DOHH2 (cell line): ENCODE results near the gene HASPIN.

ENCODE experiments used
- H3F3A ChIP-seq: fragments of 200-600 bp; sonication (generic), shearing (Covaris generic); 2 replicates; pipeline ENCODE4 v1.6.0; 2016; ENCODE audit warnings: antibody characterized with exemption, mild to moderate bottlenecking; ENCODE audit not compliant: control insufficient read depth, insufficient read depth
- H3K27ac ChIP-seq: fragments of 200-600 bp; sonication (generic); 2 replicates; pipeline ENCODE4 v1.5.1; 2014; ENCODE audit warnings: low read depth, mild to moderate bottlenecking, low read length, moderate library complexity
- H3K27me3 ChIP-seq: fragments of 200-600 bp; sonication (generic); 2 replicates; pipeline ENCODE4 v1.6.1; 2014; ENCODE audit warnings: mild to moderate bottlenecking, low read length, mixed read lengths; ENCODE audit not compliant: control insufficient read depth
- H3K36me3 ChIP-seq: fragments of 200-600 bp; sonication (generic); 2 replicates; pipeline ENCODE4 v1.6.1; 2014; ENCODE audit warnings: mild to moderate bottlenecking, low read length, moderate library complexity, mixed read lengths; ENCODE audit not compliant: control insufficient read depth
- H3K4me1 ChIP-seq: fragments of 200-600 bp; sonication (generic); 2 replicates; pipeline ENCODE4 v1.6.1; 2014; ENCODE audit warnings: mild to moderate bottlenecking, low read length, mixed read lengths; ENCODE audit not compliant: control insufficient read depth
- H3K4me2 ChIP-seq: fragments of 200-600 bp; sonication (generic); 2 replicates; pipeline ENCODE4 v1.6.0; 2014; ENCODE audit warnings: mild to moderate bottlenecking, low read length, moderate library complexity
- H3K4me3 ChIP-seq: fragments of 200-600 bp; sonication (generic); 2 replicates; pipeline ENCODE4 v1.5.1; 2014; ENCODE audit warnings: mild to moderate bottlenecking, low read length, mixed read lengths
- H3K79me2 ChIP-seq: fragments of 200-600 bp; sonication (generic); 2 replicates; pipeline ENCODE4 v1.6.1; 2014; ENCODE audit warnings: mild to moderate bottlenecking, low read length, mixed read lengths; ENCODE audit not compliant: control insufficient read depth
- H3K9me2 ChIP-seq: fragments of 200-600 bp; sonication (generic); replicated peaks from 2 replicates; pipeline ENCODE4 v1.6.1; 2014; ENCODE audit warnings: mild to moderate bottlenecking, low read length, mixed read lengths; ENCODE audit not compliant: control insufficient read depth
- H3K9me3 ChIP-seq: fragments of 200-600 bp; sonication (generic); 2 replicates; pipeline ENCODE4 v1.6.1; 2014; ENCODE audit warnings: antibody characterized with exemption, low read length, mixed read lengths; ENCODE audit not compliant: control insufficient read depth, insufficient read depth
- H4K20me1 ChIP-seq: fragments of 200-600 bp; sonication (generic); 2 replicates; pipeline ENCODE4 v1.6.0; 2014; ENCODE audit warnings: low read depth, mild to moderate bottlenecking, antibody characterized with exemption, low read length, moderate library complexity; ENCODE audit not compliant: control insufficient read depth, insufficient read depth
- CTCF ChIP-seq: fragments of 200-600 bp; sonication (generic); IDR thresholded peaks from one replicate; pipeline ENCODE4 v1.5.1; 2014; ENCODE audit warnings: antibody characterized with exemption, mild to moderate bottlenecking, low read depth, low read length; ENCODE audit not compliant: poor library complexity, severe bottlenecking
- EZH2phosphoT487 ChIP-seq: fragments of 200-600 bp; sonication (generic); IDR thresholded peaks from 2 replicates; pipeline ENCODE4 v1.6.1; 2017; ENCODE audit warnings: borderline replicate concordance, mild to moderate bottlenecking, antibody characterized with exemption, low read length, moderate library complexity, mixed read lengths

Gene HASPIN

GRCh38 chr17:3708366-3708765 lies 15.3 kb upstream of the HASPIN start:
- peaks cover 21% of the 10 kb centered on the region for H3F3A ChIP-seq
- no peak overlapping the region for H3K4me2 ChIP-seq
- H3K27ac ChIP-seq: no peak overlapping the region
- H3K36me3 ChIP-seq: peaks cover 16% of the 10 kb centered on the region
- H4K20me1 ChIP-seq: no peaks in the 10 kb centered on the region
- peaks cover 32% of the 10 kb centered on the region for H3K4me1 ChIP-seq
- TF ChIP-seq EZH2phosphoT487 (no peak), CTCF (no peak)
- no peaks in the 10 kb centered on the region for H3K27me3 ChIP-seq
- H3K9me2 ChIP-seq: no peaks in the 10 kb centered on the region
- H3K9me3 ChIP-seq: no peaks in the 10 kb centered on the region
- no peak overlapping the region for H3K4me3 ChIP-seq
- no peaks in the 10 kb centered on the region for H3K79me2 ChIP-seq

- Histone ChIP-seq H3K27ac (peak overlapping the region; percentile 30; the same call in 1 of the 2 replicates), H3K4me2 (peak overlapping the region; percentile 34), H3K4me1 (peaks cover 43% of the 10 kb centered on the region), H3F3A (peaks cover 24% of the 10 kb centered on the region), H3K36me3 (peaks cover 32% of the 10 kb centered on the region), H3K79me2 (no peaks in the 10 kb centered on the region), H3K4me3 (peak overlapping the region; percentile 13; the same call in 1 of the 2 replicates), H3K9me2 (no peaks in the 10 kb centered on the region), H3K9me3 (no peaks in the 10 kb centered on the region), H3K27me3 (no peaks in the 10 kb centered on the region), H4K20me1 (no peaks in the 10 kb centered on the region)
- TF ChIP-seq CTCF: no peak
- no peak for TF ChIP-seq EZH2phosphoT487
Measured at GRCh38 chr17:3710951-3711383, 12.7 kb upstream of the HASPIN start.

GRCh38 chr17:3712811-3713463 lies 10.8 kb upstream of the HASPIN start:
- Histone ChIP-seq H3K9me3 (no peaks in the 10 kb centered on the region), H3K4me1 (peaks cover 44% of the 10 kb centered on the region), H3K4me2 (peak overlapping the region; percentile 30), H4K20me1 (no peaks in the 10 kb centered on the region), H3K9me2 (no peaks in the 10 kb centered on the region), H3F3A (peaks cover 24% of the 10 kb centered on the region), H3K36me3 (peaks cover 52% of the 10 kb centered on the region), H3K79me2 (no peaks in the 10 kb centered on the region), H3K27ac (0 out of 2 replicates have a peak overlapping the region, but pooled peaks have one; percentile 21), H3K27me3 (no peaks in the 10 kb centered on the region), H3K4me3 (no peak overlapping the region; the same call in 1 of the 2 replicates)
- TF ChIP-seq CTCF: no peak
- no peak for TF ChIP-seq EZH2phosphoT487
